Trophoblast cell (in vitro differentiated cells and primary cell): ENCODE results near the gene PHTF1.

Source experiments
- DNase-seq, 2 donors: peaks; one replicate each; pipeline ENCODE4 v3.0.0-alpha.2; 2016
- H2AFZ ChIP-seq: 2 replicates; pipeline ENCODE4 v1.6.1; 2013; ENCODE audit warnings: low read length, moderate library complexity, mild to moderate bottlenecking; ENCODE audit not compliant: insufficient read depth, poor library complexity
- H2AK5ac ChIP-seq: 2 replicates; pipeline ENCODE4 v1.6.1; 2013; ENCODE audit warnings: mild to moderate bottlenecking, low read length
- H2BK120ac ChIP-seq: 2 replicates; pipeline ENCODE4 v1.6.1; 2013; ENCODE audit warnings: low read length, mild to moderate bottlenecking, moderate library complexity; ENCODE audit not compliant: insufficient read depth, poor library complexity
- H2BK12ac ChIP-seq: 2 replicates; pipeline ENCODE4 v1.6.1; 2013; ENCODE audit warnings: mild to moderate bottlenecking, low read length, moderate library complexity
- H2BK5ac ChIP-seq: 2 replicates; pipeline ENCODE4 v1.6.1; 2013; ENCODE audit warnings: low read length, low read depth, moderate library complexity, mild to moderate bottlenecking; ENCODE audit not compliant: poor library complexity
- H3K14ac ChIP-seq: 2 replicates; pipeline ENCODE4 v1.6.1; 2013; ENCODE audit warnings: mild to moderate bottlenecking, low read length
- H3K18ac ChIP-seq: 2 replicates; pipeline ENCODE4 v1.6.1; 2013; ENCODE audit warnings: mild to moderate bottlenecking, low read length
- H3K23ac ChIP-seq: 2 replicates; pipeline ENCODE4 v1.6.1; 2013; ENCODE audit warnings: low read length
- H3K27ac ChIP-seq: 2 replicates; pipeline ENCODE4 v1.5.1; 2013; ENCODE audit warnings: low read depth, mild to moderate bottlenecking, inconsistent platforms, low read length, moderate library complexity
- H3K27me3 ChIP-seq: 2 replicates; pipeline ENCODE4 v1.6.1; 2013; ENCODE audit warnings: inconsistent platforms, mild to moderate bottlenecking, low read length, moderate library complexity; ENCODE audit not compliant: insufficient read depth
- H3K36me3 ChIP-seq, 2 experiments: 1 replicate in 1 of 2; 2 replicates in 1 of 2; pipeline ENCODE4 v1.6.1; 2013; ENCODE audit warnings: low read length in 2 of 2, mild to moderate bottlenecking in 2 of 2, moderate library complexity in 1 of 2; ENCODE audit not compliant: insufficient read depth in 2 of 2, control insufficient read depth in 1 of 2
- H3K4ac ChIP-seq: 2 replicates; pipeline ENCODE4 v1.6.1; 2013; ENCODE audit warnings: low read depth, mild to moderate bottlenecking, low read length, moderate library complexity
- H3K4me1 ChIP-seq, 2 experiments: 1 replicate in 1 of 2; 2 replicates in 1 of 2; pipeline ENCODE4 v1.6.1; 2013; ENCODE audit warnings: low read length in 2 of 2, mild to moderate bottlenecking in 2 of 2, moderate library complexity in 1 of 2; ENCODE audit not compliant: insufficient read depth in 2 of 2, control insufficient read depth in 1 of 2
- H3K4me2 ChIP-seq: 2 replicates; pipeline ENCODE4 v1.6.1; 2013; ENCODE audit warnings: inconsistent platforms, mild to moderate bottlenecking, low read length, moderate library complexity
- H3K4me3 ChIP-seq: 2 replicates; pipeline ENCODE4 v1.5.1; 2013; ENCODE audit warnings: mild to moderate bottlenecking, low read depth, low read length, inconsistent platforms
- H3K79me1 ChIP-seq: one replicate; pipeline ENCODE4 v1.6.1; 2013; ENCODE audit warnings: low read length
- H3K79me2 ChIP-seq: 2 replicates; pipeline ENCODE4 v1.6.1; 2013; ENCODE audit warnings: low read length, mild to moderate bottlenecking; ENCODE audit not compliant: control insufficient read depth, insufficient read depth, poor library complexity
- H3K9ac ChIP-seq: 2 replicates; pipeline ENCODE4 v1.6.1; 2013; ENCODE audit warnings: mild to moderate bottlenecking, low read length
- H3K9me3 ChIP-seq: 2 replicates; pipeline ENCODE4 v1.6.1; 2013; ENCODE audit warnings: low read depth, mild to moderate bottlenecking, control low read depth, inconsistent platforms, low read length; ENCODE audit not compliant: insufficient read depth
- H4K12ac ChIP-seq: 2 replicates; pipeline ENCODE4 v1.6.1; 2013; ENCODE audit warnings: low read depth, mild to moderate bottlenecking, low read length, moderate library complexity
- H4K8ac ChIP-seq: 2 replicates; pipeline ENCODE4 v1.6.1; 2013; ENCODE audit warnings: low read depth, mild to moderate bottlenecking, low read length, moderate library complexity
- H4K91ac ChIP-seq: one replicate; pipeline ENCODE4 v1.6.1; 2013; ENCODE audit warnings: low read depth, mild to moderate bottlenecking, low read length, moderate library complexity
- WGBS: extraction: QIAGEN DNeasy Blood & Tissue Kit; methylation state at CpG from one replicate; pipeline ENCODE4 v1.1.7; 2013; ENCODE audit warnings: missing lambda C conversion rate; ENCODE audit not compliant: insufficient read length, insufficient coverage; ENCODE audit errors: extremely low coverage; 5-methylcytosine and 5-hydroxymethylcytosine counted together

Gene PHTF1

DNA sequence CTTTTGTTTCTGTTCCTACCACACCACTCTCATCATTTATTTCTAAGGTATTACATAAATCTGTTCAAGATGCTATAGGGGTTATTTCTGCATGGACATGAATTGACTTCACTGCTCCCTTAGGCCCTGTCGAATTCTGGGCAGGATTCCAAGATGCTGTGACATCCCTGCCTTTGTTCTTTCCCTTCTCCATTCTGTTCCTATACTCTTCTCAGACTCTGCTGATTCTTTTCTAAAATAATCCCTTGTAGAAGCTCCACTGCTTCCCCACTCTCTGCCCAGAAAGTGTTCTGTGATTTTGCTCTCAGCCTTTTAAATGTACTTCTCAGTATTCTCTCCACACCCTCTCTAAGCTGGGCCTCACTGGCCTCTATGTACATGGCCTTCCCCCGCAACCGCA, 99.2 kb downstream of the PHTF1 start:
- Histone ChIP-seq H3K9ac (no peak overlapping the region), H2BK12ac (no peak overlapping the region)

DNA sequence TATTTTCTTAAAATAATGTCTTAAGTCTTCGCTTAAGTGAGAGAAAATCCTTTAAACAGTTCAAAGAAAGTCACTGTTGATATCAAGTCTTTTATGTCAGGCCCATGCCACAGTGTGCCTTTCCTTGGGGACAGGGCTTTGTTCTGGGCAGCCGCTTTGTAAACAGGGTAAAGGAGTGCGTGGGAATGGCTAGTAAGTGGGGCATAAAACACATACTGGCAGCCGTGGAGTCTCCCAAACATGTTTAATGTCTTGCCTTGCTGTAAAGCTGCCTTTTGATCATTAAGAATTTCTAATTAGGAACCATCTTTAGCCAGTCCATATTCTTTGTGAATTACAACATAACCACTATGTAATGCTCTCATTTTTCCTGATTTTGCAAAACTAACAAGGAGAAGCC, 99.7 kb downstream of the PHTF1 start:
- no CpG with 5 or more reads among the region's 4 CpGs for WGBS

More for the DNA sequence above, 99.2 kb downstream of the PHTF1 start:
- H3K4ac ChIP-seq, result no peak overlapping the region
- H3K27me3 ChIP-seq, result no peaks in the 10 kb centered on the region
- no peak for DNase-seq
- no peak overlapping the region for H2BK5ac ChIP-seq
- H4K8ac ChIP-seq, result no peak overlapping the region
- H3K79me2 ChIP-seq, result no peaks in the 10 kb centered on the region
- no peak overlapping the region for H3K18ac ChIP-seq
- WGBS, result no CpG with 5 or more reads among the region's 3 CpGs
- H4K91ac ChIP-seq, result no peak overlapping the region
- no peak overlapping the region for H2BK120ac ChIP-seq
- no peak overlapping the region for H2AFZ ChIP-seq
- no peak overlapping the region for H3K4me3 ChIP-seq
- H3K14ac ChIP-seq, result no peak overlapping the region
- H3K4me2 ChIP-seq, result no peak overlapping the region
- no peaks in the 10 kb centered on the region for H3K4me1 ChIP-seq
- no peak overlapping the region for H3K27ac ChIP-seq
- no peaks in the 10 kb centered on the region for H3K9me3 ChIP-seq
- no peaks in the 10 kb centered on the region for H3K79me1 ChIP-seq
- H3K36me3 ChIP-seq, result peaks cover 1 to 7% of the 10 kb centered on the region in 2 experiments
- H4K12ac ChIP-seq, result no peak overlapping the region
- no peak overlapping the region for H3K23ac ChIP-seq
- no peak overlapping the region for H2AK5ac ChIP-seq

DNA sequence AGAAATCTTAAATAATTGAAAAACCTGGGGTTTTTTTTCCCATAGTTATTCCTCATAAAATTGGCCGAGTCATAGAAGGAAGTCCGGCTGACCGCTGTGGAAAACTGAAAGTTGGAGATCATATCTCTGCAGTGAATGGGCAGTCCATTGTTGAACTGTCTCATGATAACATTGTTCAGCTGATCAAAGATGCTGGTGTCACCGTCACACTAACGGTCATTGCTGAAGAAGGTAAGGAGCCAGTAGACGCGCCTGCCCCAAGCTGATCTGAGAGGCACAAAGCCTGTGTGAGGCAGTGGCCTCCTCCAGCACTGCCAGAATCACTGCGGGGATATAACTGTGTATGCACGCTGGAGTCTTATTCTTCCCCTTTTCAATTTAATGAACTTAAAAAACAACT, 100.3 kb downstream of the PHTF1 start:
- Histone ChIP-seq H2BK5ac (no peak overlapping the region), H3K4me1 (no peaks in the 10 kb centered on the region), H3K4ac (no peak overlapping the region), H2AFZ (no peak overlapping the region), H4K91ac (no peak overlapping the region), H2BK120ac (no peak overlapping the region), H3K4me3 (no peak overlapping the region), H3K9ac (no peak overlapping the region), H3K36me3 (peaks cover 1 to 7% of the 10 kb centered on the region in 2 experiments), H3K23ac (no peak overlapping the region), H3K14ac (no peak overlapping the region), H3K4me2 (no peak overlapping the region), H3K27me3 (no peaks in the 10 kb centered on the region), H4K8ac (no peak overlapping the region), H3K9me3 (no peaks in the 10 kb centered on the region), H3K18ac (no peak overlapping the region), H2AK5ac (no peak overlapping the region), H3K27ac (no peak overlapping the region), H4K12ac (no peak overlapping the region), H3K79me1 (no peaks in the 10 kb centered on the region), H2BK12ac (no peak overlapping the region), H3K79me2 (no peaks in the 10 kb centered on the region)
- no peak for DNase-seq
- WGBS, result no CpG with 5 or more reads among the region's 9 CpGs

More for the DNA sequence above, 99.7 kb downstream of the PHTF1 start:
- Histone ChIP-seq H3K4me2 (no peak overlapping the region), H3K18ac (no peak overlapping the region), H3K36me3 (peaks cover 1 to 7% of the 10 kb centered on the region in 2 experiments), H3K4ac (no peak overlapping the region), H3K27me3 (no peaks in the 10 kb centered on the region), H2BK12ac (no peak overlapping the region), H3K4me1 (no peaks in the 10 kb centered on the region), H4K91ac (no peak overlapping the region), H4K12ac (no peak overlapping the region), H3K79me1 (no peaks in the 10 kb centered on the region), H2AFZ (no peak overlapping the region), H2AK5ac (no peak overlapping the region), H3K79me2 (no peaks in the 10 kb centered on the region), H3K27ac (no peak overlapping the region), H3K23ac (no peak overlapping the region), H2BK5ac (no peak overlapping the region), H3K9me3 (no peaks in the 10 kb centered on the region), H2BK120ac (no peak overlapping the region), H4K8ac (no peak overlapping the region), H3K9ac (no peak overlapping the region), H3K4me3 (no peak overlapping the region), H3K14ac (no peak overlapping the region)
- DNase-seq, result no peak

DNA sequence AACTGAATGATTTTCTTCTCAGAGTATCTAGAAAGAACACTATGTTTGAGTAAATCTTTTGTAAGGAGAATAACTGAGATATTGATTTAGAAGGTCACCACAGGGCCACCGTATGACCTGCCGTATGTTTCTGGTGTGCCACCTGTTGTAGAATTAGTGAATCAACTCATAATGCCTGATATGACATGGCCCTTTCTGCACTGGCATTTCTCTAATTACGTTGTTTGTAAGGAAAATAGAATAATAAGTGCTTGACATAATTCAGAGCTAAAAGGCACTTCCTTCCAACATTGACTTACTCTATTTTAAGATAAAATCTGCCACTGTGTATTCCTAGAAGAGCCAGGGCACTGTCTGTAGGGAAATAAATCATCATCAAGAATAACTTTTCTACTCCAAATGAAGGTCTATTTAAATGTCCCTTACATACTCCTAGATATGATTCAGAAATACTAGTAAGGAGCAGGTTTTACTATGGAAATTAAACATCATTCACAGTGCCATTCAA, 101.7 kb downstream of the PHTF1 start:
- no peak overlapping the region for H3K23ac ChIP-seq
- no peak overlapping the region for H4K91ac ChIP-seq
- H2BK12ac ChIP-seq, result no peak overlapping the region
- no peak overlapping the region for H3K14ac ChIP-seq
- H4K8ac ChIP-seq, result no peak overlapping the region
- no peak overlapping the region for H2AFZ ChIP-seq
- H3K9me3 ChIP-seq, result no peaks in the 10 kb centered on the region
- no peak overlapping the region for H3K4me2 ChIP-seq
- no peak overlapping the region for H3K4ac ChIP-seq
- H3K18ac ChIP-seq, result no peak overlapping the region
- H3K4me3 ChIP-seq, result no peak overlapping the region
- no peak overlapping the region for H2BK5ac ChIP-seq
- H3K27me3 ChIP-seq, result no peaks in the 10 kb centered on the region
- no peak overlapping the region for H2BK120ac ChIP-seq
- no peaks in the 10 kb centered on the region for H3K79me1 ChIP-seq
- no peak overlapping the region for H4K12ac ChIP-seq
- H3K36me3 ChIP-seq, result peaks cover 4 to 7% of the 10 kb centered on the region in 2 experiments
- no peak overlapping the region for H2AK5ac ChIP-seq
- H3K79me2 ChIP-seq, result no peaks in the 10 kb centered on the region
- H3K27ac ChIP-seq, result no peak overlapping the region
- no CpG with 5 or more reads among the region's 3 CpGs for WGBS
- H3K4me1 ChIP-seq, result no peaks in the 10 kb centered on the region
- DNase-seq, result no peak
- H3K9ac ChIP-seq, result no peak overlapping the region
